Large intestine (tissue), 3 donors: Measurements from ENCODE around the gene AMH. TPM values are rescaled to one million over a fixed set of nuclear protein-coding genes. Genes with fewer than 3 reads are reported as not detected.

ENCODE experiments used
- DNase-seq, 2 donors: peaks; one replicate each; pipeline versions ENCODE4 v3.0.0 to v3.0.0-alpha.2; 2013
- H3K27ac ChIP-seq: one replicate; pipeline ENCODE4 v1.5.1; 2013; ENCODE audit warnings: low read length
- H3K27me3 ChIP-seq: 2 replicates; pipeline ENCODE4 v1.6.1; 2013; ENCODE audit warnings: low read length; ENCODE audit not compliant: control insufficient read depth, insufficient read depth
- H3K36me3 ChIP-seq: 2 replicates; pipeline ENCODE4 v1.6.1; 2013; ENCODE audit warnings: low read length; ENCODE audit not compliant: control insufficient read depth, insufficient read depth
- H3K4me1 ChIP-seq: one replicate; pipeline ENCODE4 v1.6.1; 2013; ENCODE audit warnings: low read length; ENCODE audit not compliant: control insufficient read depth, insufficient read depth
- H3K4me3 ChIP-seq: one replicate; pipeline ENCODE4 v1.5.1; 2013; ENCODE audit warnings: low read length
- H3K9me3 ChIP-seq: one replicate; pipeline ENCODE4 v1.6.1; 2013; ENCODE audit warnings: mild to moderate bottlenecking, low read depth, low read length, moderate library complexity; ENCODE audit not compliant: control insufficient read depth
- WGBS: methylation state at CpG from one replicate; pipeline ENCODE4 v1.1.5; 2013; ENCODE audit warnings: low lambda C conversion rate; ENCODE audit not compliant: insufficient coverage; 5-methylcytosine and 5-hydroxymethylcytosine counted together
- polyA plus RNA-seq: library from polyadenylated mRNA; unstranded; fragments of 120-200 nt; gene quantifications from one replicate; pipeline ENCODE4 v1.2.1, GENCODE V29; 2013

The AMH gene
- polyA plus RNA-seq, 1 donor, result 4.6 TPM

- DNase-seq, result no peak
- H3K4me1 ChIP-seq, result peaks cover 7% of the 10 kb centered on the region
- H3K27me3 ChIP-seq, result no peaks in the 10 kb centered on the region
- no peak overlapping the region for H3K4me3 ChIP-seq
- H3K36me3 ChIP-seq, result peaks cover 81% of the 10 kb centered on the region
- H3K27ac ChIP-seq, result no peak overlapping the region
- H3K9me3 ChIP-seq, result no peaks in the 10 kb centered on the region
- WGBS, result no CpG with 5 or more reads among the region's 48 CpGs
Measured at GRCh38 chr19:2228157-2229030, 20.7 kb upstream of the AMH start.

- Histone ChIP-seq H3K27ac (no peak overlapping the region), H3K36me3 (peaks cover 83% of the 10 kb centered on the region), H3K4me3 (no peak overlapping the region), H3K9me3 (no peaks in the 10 kb centered on the region), H3K27me3 (no peaks in the 10 kb centered on the region), H3K4me1 (peaks cover 16% of the 10 kb centered on the region)
- DNase-seq, result no peak
- WGBS, result no CpG with 5 or more reads among the region's 45 CpGs
Measured at GRCh38 chr19:2229103-2230032, 19.8 kb upstream of the AMH start.

- H3K27me3 ChIP-seq, result no peaks in the 10 kb centered on the region
- H3K27ac ChIP-seq, result no peak overlapping the region
- WGBS, result no CpG with 5 or more reads among the region's 43 CpGs
- H3K36me3 ChIP-seq, result peaks cover 78% of the 10 kb centered on the region
- H3K9me3 ChIP-seq, result no peaks in the 10 kb centered on the region
- DNase-seq, result no peak
- H3K4me3 ChIP-seq, result no peak overlapping the region
- peaks cover 22% of the 10 kb centered on the region for H3K4me1 ChIP-seq
Measured at GRCh38 chr19:2230033-2230531, 19.0 kb upstream of the AMH start.

DNA sequence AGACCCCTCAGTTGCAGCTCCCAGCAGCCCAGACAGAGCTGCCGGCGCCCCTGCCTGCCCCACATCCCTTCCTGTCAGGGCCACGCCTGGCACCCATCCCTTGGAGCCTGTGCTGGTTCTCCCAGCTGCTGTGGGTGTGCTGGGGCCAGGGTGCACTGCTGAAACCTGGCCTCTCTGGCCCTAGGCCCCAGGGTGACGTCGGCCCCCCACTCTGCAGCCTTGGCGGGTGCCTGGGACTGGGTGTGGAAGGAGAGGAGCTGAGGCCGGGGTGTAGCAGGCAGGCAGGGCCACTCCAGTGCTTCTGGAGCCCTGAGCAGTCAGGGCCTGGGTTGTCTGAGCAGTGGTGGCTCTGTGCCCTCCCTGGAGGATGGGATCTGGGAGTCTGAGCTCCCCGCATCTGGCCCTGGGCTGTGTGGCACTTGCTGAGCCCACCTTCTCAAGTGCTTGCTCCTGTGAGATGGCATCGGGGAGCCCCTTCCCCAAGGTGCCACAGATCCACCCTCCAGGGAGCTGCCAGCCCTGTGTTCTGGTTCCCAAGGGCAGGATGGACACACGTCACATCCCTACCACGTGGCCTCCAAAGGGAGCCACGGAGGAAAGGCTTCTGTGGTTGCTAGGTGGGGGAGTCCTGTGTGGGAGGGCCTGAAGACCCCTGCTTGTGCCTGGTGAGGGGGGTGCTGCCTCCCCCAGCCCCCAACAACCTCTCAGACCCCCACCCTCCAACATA is 18.2 kb upstream of the AMH start:
- peaks cover 23% of the 10 kb centered on the region for H3K4me1 ChIP-seq
- no peak overlapping the region for H3K4me3 ChIP-seq
- no peaks in the 10 kb centered on the region for H3K27me3 ChIP-seq
- DNase-seq, result no peak
- H3K27ac ChIP-seq, result no peak overlapping the region
- no CpG with 5 or more reads among the region's 12 CpGs for WGBS
- peaks cover 70% of the 10 kb centered on the region for H3K36me3 ChIP-seq
- no peaks in the 10 kb centered on the region for H3K9me3 ChIP-seq

GRCh38 chr19:2231621-2232221 is 17.4 kb upstream of the AMH start:
- Histone ChIP-seq H3K27ac (no peak overlapping the region), H3K4me1 (peaks cover 23% of the 10 kb centered on the region), H3K27me3 (no peaks in the 10 kb centered on the region), H3K9me3 (no peaks in the 10 kb centered on the region), H3K36me3 (peaks cover 64% of the 10 kb centered on the region), H3K4me3 (no peak overlapping the region)
- no CpG with 5 or more reads among the region's 21 CpGs for WGBS
- DNase-seq, result no peak

GRCh38 chr19:2232286-2233151 is 16.6 kb upstream of the AMH start:
- WGBS, result no CpG with 5 or more reads among the region's 30 CpGs
- Histone ChIP-seq H3K27me3 (no peaks in the 10 kb centered on the region), H3K36me3 (peaks cover 59% of the 10 kb centered on the region), H3K4me1 (peaks cover 26% of the 10 kb centered on the region), H3K4me3 (no peak overlapping the region), H3K9me3 (no peaks in the 10 kb centered on the region), H3K27ac (no peak overlapping the region)
- DNase-seq, result no peak

GRCh38 chr19:2233601-2234280 is 15.4 kb upstream of the AMH start:
- Histone ChIP-seq H3K4me1 (peaks cover 34% of the 10 kb centered on the region), H3K36me3 (peaks cover 54% of the 10 kb centered on the region), H3K9me3 (no peaks in the 10 kb centered on the region), H3K27ac (no peak overlapping the region), H3K27me3 (no peaks in the 10 kb centered on the region), H3K4me3 (no peak overlapping the region)
- no peak for DNase-seq
- no CpG with 5 or more reads among the region's 25 CpGs for WGBS

DNA sequence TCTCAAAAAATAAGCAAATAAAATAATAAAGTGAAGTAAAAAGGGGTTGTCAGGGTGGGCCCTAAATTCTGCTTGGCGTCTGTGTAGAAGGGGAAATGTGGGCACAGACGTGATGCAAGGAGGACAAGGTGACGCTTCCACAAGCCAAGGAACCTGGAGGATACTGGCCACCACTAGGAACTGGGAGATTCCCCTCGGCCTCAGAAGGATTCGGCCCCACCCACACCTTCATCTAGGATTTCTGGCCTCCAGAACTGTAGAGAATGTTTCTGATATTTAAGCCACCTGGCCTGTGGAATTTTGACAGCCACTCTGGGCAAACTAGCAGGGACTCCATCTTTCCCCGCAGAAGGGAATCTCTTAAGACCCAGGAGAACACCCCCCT is 14.1 kb upstream of the AMH start:
- peak overlapping the region; percentile 65 for H3K4me3 ChIP-seq
- no peaks in the 10 kb centered on the region for H3K27me3 ChIP-seq
- H3K9me3 ChIP-seq, result peaks cover under 1% of the 10 kb centered on the region
- DNase-seq, result no peak
- H3K36me3 ChIP-seq, result peaks cover 43% of the 10 kb centered on the region
- peak overlapping the region; percentile 100 for H3K27ac ChIP-seq
- no CpG with 5 or more reads among the region's 6 CpGs for WGBS
- H3K4me1 ChIP-seq, result peaks cover 41% of the 10 kb centered on the region
